HG03066 (cell line): ENCODE data around the gene PFN1.

Experiments used
- ATAC-seq: cut with Tn5 transposase; IDR thresholded peaks from one replicate; pipeline ENCODE4 v1.9.1; 2021; ENCODE audit warnings: low read depth; ENCODE audit not compliant: unreplicated experiment

Gene PFN1

GRCh38 chr17:4898927-4899326 is 49.4 kb downstream of the PFN1 start:
- no peak for ATAC-seq

- ATAC-seq: no peak
Observed at GRCh38 chr17:4898351-4898750, 50.0 kb downstream of the PFN1 start.

- ATAC-seq: no peak
Observed at GRCh38 chr17:4897785-4898184, 50.5 kb downstream of the PFN1 start.

- ATAC-seq: no peak
Observed at GRCh38 chr17:4897198-4897687, 51.1 kb downstream of the PFN1 start.

GRCh38 chr17:4896332-4897197 is 51.8 kb downstream of the PFN1 start:
- no peak for ATAC-seq

- ATAC-seq: no peak
Observed at GRCh38 chr17:4895657-4896331, 52.5 kb downstream of the PFN1 start.
